KMS-11 (cell line): ENCODE measurements around the gene INO80E.

Experiments
- H2AFZ ChIP-seq: fragments of 200-600 bp; sonication (generic); 2 replicates; pipeline ENCODE4 v1.6.1; 2016; ENCODE audit warnings: antibody characterized with exemption, mixed run types, low read depth
- H3K27ac ChIP-seq: fragments of 200-600 bp; sonication (generic); 2 replicates; pipeline ENCODE4 v1.6.1; 2016; ENCODE audit warnings: mild to moderate bottlenecking, mixed run types
- H3K27me3 ChIP-seq: fragments of 200-600 bp; sonication (generic); 2 replicates; pipeline ENCODE4 v1.6.1; 2017; ENCODE audit warnings: mild to moderate bottlenecking, low read depth, mixed run types, moderate library complexity; ENCODE audit not compliant: insufficient read depth
- H3K36me3 ChIP-seq: fragments of 200-600 bp; sonication (generic); 2 replicates; pipeline ENCODE4 v1.6.1; 2017; ENCODE audit warnings: mild to moderate bottlenecking, mixed run types; ENCODE audit not compliant: insufficient read depth
- H3K4me1 ChIP-seq: fragments of 200-600 bp; sonication (generic); 2 replicates; pipeline ENCODE4 v1.6.1; 2016; ENCODE audit warnings: mild to moderate bottlenecking, low read depth, mixed run types; ENCODE audit not compliant: poor library complexity, severe bottlenecking
- H3K4me2 ChIP-seq: fragments of 200-600 bp; sonication (generic); 2 replicates; pipeline ENCODE4 v1.7.0; 2016; ENCODE audit warnings: mild to moderate bottlenecking, mixed run types
- H3K4me3 ChIP-seq: fragments of 200-600 bp; sonication (generic); IDR thresholded peaks from 2 replicates; pipeline ENCODE4 v1.6.1; 2017; ENCODE audit warnings: low read depth, low read length, mixed read lengths; ENCODE audit not compliant: insufficient read depth
- H3K79me2 ChIP-seq: fragments of 200-600 bp; sonication (generic); 2 replicates; pipeline ENCODE4 v1.6.1; 2016; ENCODE audit warnings: low read depth, mixed run types; ENCODE audit not compliant: insufficient read depth
- H3K9ac ChIP-seq: fragments of 200-600 bp; sonication (generic); 2 replicates; pipeline ENCODE4 v1.6.1; 2016; ENCODE audit warnings: mild to moderate bottlenecking, mixed run types
- H4K20me1 ChIP-seq: fragments of 200-600 bp; sonication (generic); 2 replicates; pipeline ENCODE4 v1.6.1; 2016; ENCODE audit warnings: mild to moderate bottlenecking, mixed run types; ENCODE audit not compliant: insufficient read depth
- TF ChIP-seq, protein P1 (sequence below): fragments of 200-600 bp; sonication (generic); conservative IDR thresholded peaks from 2 replicates; pipeline ENCODE4 v1.6.1; 2017; ENCODE audit warnings: low read depth, mild to moderate bottlenecking, antibody characterized with exemption, low read length, moderate library complexity, mixed read lengths

INO80E gene

DNA sequence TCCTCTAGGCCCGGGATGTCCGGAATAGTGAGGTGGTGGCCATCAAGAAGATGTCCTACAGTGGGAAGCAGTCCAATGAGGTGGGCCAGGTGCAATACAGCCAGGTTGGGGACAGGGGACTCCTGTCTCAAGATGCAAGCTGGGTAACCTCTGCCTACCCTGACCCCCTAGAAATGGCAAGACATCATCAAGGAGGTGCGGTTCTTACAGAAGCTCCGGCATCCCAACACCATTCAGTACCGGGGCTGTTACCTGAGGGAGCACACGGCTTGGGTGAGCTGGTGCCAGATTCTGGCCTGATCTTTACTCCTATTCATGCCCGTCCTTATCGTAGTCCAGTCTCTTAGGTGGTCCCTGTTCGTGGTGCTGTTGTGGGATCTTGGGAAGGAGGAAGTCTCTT, 18.0 kb upstream of the INO80E start:
- no peaks in the 10 kb centered on the region for H4K20me1 ChIP-seq
- no peaks in the 10 kb centered on the region for H3K27me3 ChIP-seq
- peaks cover 20% of the 10 kb centered on the region for H3K4me1 ChIP-seq
- peaks cover 25% of the 10 kb centered on the region for H3K79me2 ChIP-seq
- no peak overlapping the region for H3K9ac ChIP-seq
- no peak overlapping the region for H3K4me2 ChIP-seq
- no peak overlapping the region for H2AFZ ChIP-seq
- H3K4me3 ChIP-seq, result no peak overlapping the region
- no peaks in the 10 kb centered on the region; the same call in 1 of the 2 replicates for H3K36me3 ChIP-seq
- TF ChIP-seq, protein P1, sequence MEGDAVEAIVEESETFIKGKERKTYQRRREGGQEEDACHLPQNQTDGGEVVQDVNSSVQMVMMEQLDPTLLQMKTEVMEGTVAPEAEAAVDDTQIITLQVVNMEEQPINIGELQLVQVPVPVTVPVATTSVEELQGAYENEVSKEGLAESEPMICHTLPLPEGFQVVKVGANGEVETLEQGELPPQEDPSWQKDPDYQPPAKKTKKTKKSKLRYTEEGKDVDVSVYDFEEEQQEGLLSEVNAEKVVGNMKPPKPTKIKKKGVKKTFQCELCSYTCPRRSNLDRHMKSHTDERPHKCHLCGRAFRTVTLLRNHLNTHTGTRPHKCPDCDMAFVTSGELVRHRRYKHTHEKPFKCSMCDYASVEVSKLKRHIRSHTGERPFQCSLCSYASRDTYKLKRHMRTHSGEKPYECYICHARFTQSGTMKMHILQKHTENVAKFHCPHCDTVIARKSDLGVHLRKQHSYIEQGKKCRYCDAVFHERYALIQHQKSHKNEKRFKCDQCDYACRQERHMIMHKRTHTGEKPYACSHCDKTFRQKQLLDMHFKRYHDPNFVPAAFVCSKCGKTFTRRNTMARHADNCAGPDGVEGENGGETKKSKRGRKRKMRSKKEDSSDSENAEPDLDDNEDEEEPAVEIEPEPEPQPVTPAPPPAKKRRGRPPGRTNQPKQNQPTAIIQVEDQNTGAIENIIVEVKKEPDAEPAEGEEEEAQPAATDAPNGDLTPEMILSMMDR, result no peak
- H3K27ac ChIP-seq, result no peak overlapping the region

DNA sequence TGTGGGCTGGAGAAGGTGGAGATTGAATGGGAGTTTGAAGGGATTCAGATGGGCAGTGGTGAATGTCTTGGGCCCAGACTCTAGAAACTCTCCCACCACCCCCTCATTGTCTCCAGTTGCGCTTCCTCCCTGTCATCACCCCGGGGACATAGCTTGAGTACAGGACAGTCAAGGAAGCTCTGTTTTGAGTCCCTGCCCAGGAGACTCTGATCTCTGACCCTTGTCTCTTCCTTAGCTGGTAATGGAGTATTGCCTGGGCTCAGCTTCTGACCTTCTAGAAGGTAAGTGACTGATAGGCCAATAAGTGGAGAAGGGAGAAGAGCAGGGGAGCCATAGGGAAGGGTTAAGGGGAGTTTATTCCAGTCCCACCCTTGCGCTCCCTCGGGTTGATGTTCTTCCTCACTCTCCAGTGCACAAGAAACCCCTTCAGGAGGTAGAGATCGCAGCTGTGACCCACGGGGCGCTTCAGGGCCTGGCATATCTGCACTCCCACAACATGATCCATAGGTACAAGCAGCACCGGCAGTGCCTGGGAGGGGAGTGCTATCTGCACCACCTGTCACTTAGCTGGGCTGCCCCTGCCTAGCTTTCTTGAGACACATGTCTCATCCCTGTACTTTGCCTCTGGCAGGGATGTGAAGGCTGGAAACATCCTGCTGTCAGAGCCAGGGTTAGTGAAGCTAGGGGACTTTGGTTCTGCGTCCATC, 17.3 kb upstream of the INO80E start:
- H3K4me3 ChIP-seq, result no peak overlapping the region
- no peaks in the 10 kb centered on the region; the same call in 1 of the 2 replicates for H3K36me3 ChIP-seq
- TF ChIP-seq, protein P1, result no peak
- H4K20me1 ChIP-seq, result no peaks in the 10 kb centered on the region
- no peak overlapping the region for H3K27ac ChIP-seq
- H3K4me1 ChIP-seq, result peaks cover 18% of the 10 kb centered on the region
- no peak overlapping the region for H3K4me2 ChIP-seq
- H3K79me2 ChIP-seq, result peaks cover 25% of the 10 kb centered on the region
- H3K27me3 ChIP-seq, result no peaks in the 10 kb centered on the region
- H3K9ac ChIP-seq, result no peak overlapping the region
- H2AFZ ChIP-seq, result no peak overlapping the region

DNA sequence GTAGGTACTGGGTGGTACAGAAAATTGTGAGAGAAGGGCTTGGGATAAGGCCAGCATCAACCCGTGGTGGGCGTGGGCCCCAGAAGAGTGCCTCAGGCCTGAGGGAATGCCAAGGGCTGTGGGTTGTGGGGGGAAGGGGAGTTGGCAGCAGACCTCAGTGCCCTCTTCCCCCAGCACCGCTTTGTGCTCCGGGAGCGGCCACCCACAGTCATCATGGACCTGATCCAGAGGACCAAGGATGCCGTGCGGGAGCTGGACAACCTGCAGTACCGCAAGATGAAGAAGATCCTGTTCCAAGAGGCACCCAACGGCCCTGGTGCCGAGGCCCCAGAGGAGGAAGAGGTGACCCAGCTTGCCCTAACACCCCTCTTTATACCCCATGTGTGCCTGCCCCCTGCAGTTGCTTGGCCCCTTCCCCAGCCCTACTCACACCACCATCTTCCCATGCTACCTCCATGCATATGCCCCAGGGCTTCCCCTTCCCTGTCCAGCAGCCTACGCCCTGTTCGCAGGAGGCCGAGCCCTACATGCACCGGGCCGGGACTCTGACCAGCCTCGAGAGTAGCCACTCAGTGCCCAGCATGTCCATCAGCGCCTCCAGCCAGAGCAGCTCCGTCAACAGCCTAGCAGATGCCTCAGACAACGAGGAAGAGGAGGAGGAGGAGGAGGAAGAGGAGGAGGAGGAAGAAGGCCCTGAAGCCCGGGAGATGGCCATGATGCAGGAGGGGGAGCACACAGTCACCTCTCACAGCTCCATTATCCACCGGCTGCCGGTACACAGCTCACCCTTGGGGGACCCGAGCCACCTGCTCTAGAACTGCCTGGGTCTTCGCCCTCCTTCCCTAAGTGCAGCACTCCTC, 13.3 kb upstream of the INO80E start:
- Histone ChIP-seq H2AFZ (no peak overlapping the region), H4K20me1 (no peaks in the 10 kb centered on the region), H3K36me3 (no peaks in the 10 kb centered on the region; the same call in 1 of the 2 replicates), H3K4me1 (no peaks in the 10 kb centered on the region), H3K27me3 (no peaks in the 10 kb centered on the region), H3K79me2 (no peaks in the 10 kb centered on the region), H3K9ac (no peak overlapping the region), H3K4me2 (no peak overlapping the region), H3K4me3 (no peak overlapping the region), H3K27ac (no peak overlapping the region)
- TF ChIP-seq, protein P1, result no peak

DNA sequence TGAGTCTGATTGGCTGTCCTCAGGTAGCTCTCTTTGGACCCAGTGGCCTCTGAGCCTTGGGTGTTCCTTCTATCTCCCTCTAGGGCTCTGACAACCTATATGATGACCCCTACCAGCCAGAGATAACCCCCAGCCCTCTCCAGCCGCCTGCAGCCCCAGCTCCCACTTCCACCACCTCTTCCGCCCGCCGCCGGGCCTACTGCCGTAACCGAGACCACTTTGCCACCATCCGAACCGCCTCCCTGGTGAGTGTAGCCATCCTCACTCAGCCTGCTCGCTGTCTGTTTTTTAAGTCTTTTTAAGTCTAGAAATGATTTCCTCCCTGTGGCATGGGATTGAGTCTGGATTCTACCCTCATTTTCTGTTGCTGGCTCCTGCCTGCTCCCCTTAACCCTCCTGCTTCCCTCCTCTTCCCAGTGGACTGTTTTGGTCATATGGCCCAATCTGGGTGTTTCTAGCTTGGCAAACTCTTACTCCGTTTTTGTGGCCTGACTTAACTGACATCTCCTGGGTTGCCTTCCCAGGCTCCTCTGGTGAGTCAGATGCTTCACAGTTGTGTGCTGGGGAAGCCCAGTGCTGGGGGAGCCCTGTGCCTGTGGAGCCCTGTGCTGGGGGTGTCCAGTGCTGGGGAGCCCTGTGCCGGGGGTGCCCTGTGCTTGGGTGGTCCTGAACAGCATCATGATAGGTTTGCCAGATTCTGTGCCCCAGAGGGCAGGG, 12.5 kb upstream of the INO80E start:
- Histone ChIP-seq H3K4me2 (no peak overlapping the region), H3K36me3 (no peaks in the 10 kb centered on the region; the same call in 1 of the 2 replicates), H3K4me3 (no peak overlapping the region), H4K20me1 (no peaks in the 10 kb centered on the region), H3K27ac (no peak overlapping the region), H3K79me2 (no peaks in the 10 kb centered on the region), H2AFZ (no peak overlapping the region), H3K4me1 (no peaks in the 10 kb centered on the region), H3K27me3 (no peaks in the 10 kb centered on the region), H3K9ac (no peak overlapping the region)
- TF ChIP-seq, protein P1, result no peak
